Thyroid gland (tissue), 4 donors: ENCODE measurements around the gene NEURL1. TPM values are rescaled to one million over a fixed set of nuclear protein-coding genes. Genes with fewer than 3 reads are reported as not detected.

ENCODE experiments used
- DNase-seq, 2 donors: peaks; one replicate each; pipeline ENCODE4 v3.0.0-alpha.2; 2019
- H3K27ac ChIP-seq, 3 donors: fragments of 200-600 bp; sonication (generic); 1 replicate in 2 of 3; 2 replicates in 1 of 3; pipeline ENCODE4 v1.5.1; 2016 to 2019; ENCODE audit warnings: mild to moderate bottlenecking in 1 of 3, moderate library complexity in 1 of 3
- H3K27me3 ChIP-seq: fragments of 200-600 bp; sonication (generic); one replicate; pipeline ENCODE4 v1.5.1; 2019
- H3K36me3 ChIP-seq, 2 donors: fragments of 200-600 bp; sonication (generic); one replicate each; pipeline ENCODE4 v1.5.1; 2016 to 2019
- H3K4me1 ChIP-seq, 2 donors: fragments of 200-600 bp; sonication (generic); one replicate each; pipeline ENCODE4 v1.5.1; 2017 to 2019
- H3K4me3 ChIP-seq, 3 donors: fragments of 200-600 bp; sonication (generic); replicated peaks in 1 of 3; 1 replicate in 2 of 3; 2 replicates in 1 of 3; pipeline ENCODE4 v1.5.1; 2016; ENCODE audit warnings: mild to moderate bottlenecking in 1 of 3
- H3K9me3 ChIP-seq: fragments of 200-600 bp; sonication (generic); one replicate; pipeline ENCODE4 v1.5.1; 2017
- CTCF ChIP-seq, 6 experiments: fragments of 200-600 bp in 3 of 6; fragments of 450-650 bp in 3 of 6; sonication (generic) in 3 of 6; IDR thresholded peaks; one replicate each; pipeline ENCODE4 v1.5.1; 2016 to 2019; ENCODE audit warnings: antibody characterized with exemption in 6 of 6, mild to moderate bottlenecking in 2 of 6, inconsistent platforms in 1 of 6, moderate library complexity in 1 of 6
- POLR2A ChIP-seq, 2 donors: fragments of 450-650 bp; IDR thresholded peaks; one replicate each; pipeline ENCODE4 v1.6.1; 2017; ENCODE audit warnings: antibody characterized with exemption in 2 of 2, mild to moderate bottlenecking in 2 of 2, moderate library complexity in 1 of 2
- WGBS, 2 donors: methylation state at CpG; one replicate each; pipeline ENCODE4 v1.1.5; 2017; 5-methylcytosine and 5-hydroxymethylcytosine counted together
- intact Hi-C: fragments of 100-400 bp; cut with DNase I; formaldehyde crosslinking; loops from one replicate; pipeline ENCODE4 v1.15.1; 2023
- total RNA-seq, 4 donors: library from RNA; depleted of rRNA; stranded (reverse); fragments of >200 nt; gene quantifications; one replicate each; pipeline ENCODE4 v1.2.3, GENCODE V29; 2016

The NEURL1 gene
- total RNA-seq, 4 donors from 2014 or later, result 1.1 TPM; not detected in 3

- no peaks in the 10 kb centered on the region for H3K36me3 ChIP-seq
- H3K4me1 ChIP-seq, result no peaks in the 10 kb centered on the region
- H3K9me3 ChIP-seq, result no peaks in the 10 kb centered on the region
- H3K27me3 ChIP-seq, result no peaks in the 10 kb centered on the region
- H3K27ac ChIP-seq, result no peak overlapping the region
- no peak for DNase-seq
- H3K4me3 ChIP-seq, result no peak overlapping the region
- no peak for TF ChIP-seq POLR2A (IDR thresholded peaks at IDR 0.05)
- TF ChIP-seq CTCF (IDR thresholded peaks at IDR 0.05), result no peak
- 89 to 91% methylated on average over 2 of the region's 2 CpGs for WGBS, 2 donors
- intact Hi-C loops, result no loop called here
Observed at GRCh38 chr10:103487410-103487708, 6.1 kb upstream of the NEURL1 start.

- intact Hi-C loops, result no loop called here
- TF ChIP-seq CTCF (IDR thresholded peaks at IDR 0.05), result no peak
- no peak for TF ChIP-seq POLR2A (IDR thresholded peaks at IDR 0.05)
- H3K9me3 ChIP-seq, result no peaks in the 10 kb centered on the region
- no peaks in the 10 kb centered on the region for H3K36me3 ChIP-seq
- no peak overlapping the region for H3K27ac ChIP-seq
- H3K27me3 ChIP-seq, result peaks cover 16% of the 10 kb centered on the region
- peaks cover 0 to 16% of the 10 kb centered on the region in 2 donors for H3K4me1 ChIP-seq
- no peak overlapping the region for H3K4me3 ChIP-seq
- WGBS, 2 donors, result 100% methylated on average over 1 of the region's 1 CpG; no CpG with 5 or more reads in 1 of the 2 donors
- no peak for DNase-seq
Observed at GRCh38 chr10:103490986-103491314, 2.6 kb upstream of the NEURL1 start.

- Histone ChIP-seq H3K9me3 (no peaks in the 10 kb centered on the region), H3K27ac (no peak overlapping the region), H3K4me3 (no peak overlapping the region), H3K36me3 (no peaks in the 10 kb centered on the region), H3K4me1 (peaks cover 0 to 16% of the 10 kb centered on the region in 2 donors), H3K27me3 (peaks cover 16% of the 10 kb centered on the region)
- WGBS, 2 donors, result 79 to 83% methylated on average over 7 of the region's 7 CpGs
- DNase-seq, result no peak
- intact Hi-C loops, result no loop called here
- TF ChIP-seq CTCF (IDR thresholded peaks at IDR 0.05) (no peak), POLR2A (IDR thresholded peaks at IDR 0.05) (no peak)
Observed at GRCh38 chr10:103491729-103492364, 1.7 kb upstream of the NEURL1 start.

- TF ChIP-seq POLR2A (IDR thresholded peaks at IDR 0.05), result no peak
- no peak for TF ChIP-seq CTCF (IDR thresholded peaks at IDR 0.05)
- Histone ChIP-seq H3K27ac (no peak overlapping the region), H3K36me3 (no peaks in the 10 kb centered on the region), H3K27me3 (peaks cover 16% of the 10 kb centered on the region), H3K4me1 (peaks cover 0 to 16% of the 10 kb centered on the region in 2 donors), H3K4me3 (no peak overlapping the region), H3K9me3 (no peaks in the 10 kb centered on the region)
- no peak for DNase-seq
- 61 to 64% methylated on average over 5 of the region's 5 CpGs for WGBS, 2 donors
- intact Hi-C loops, result no loop called here
Observed at GRCh38 chr10:103492655-103493261, 747 bp upstream of the NEURL1 start.
